GM19468 (cell line): ENCODE results near the gene GPAT2.
"Not testable (repeated sequence)": the region's sequence is repeated elsewhere in the genome, so short reads cannot be mapped to it uniquely, and the experiment has no call there.

Experiments
- ATAC-seq: cut with Tn5 transposase; IDR thresholded peaks from one replicate; pipeline ENCODE4 v1.9.1; 2021; ENCODE audit warnings: mild to moderate bottlenecking, moderate library complexity, moderate number of reproducible peaks; ENCODE audit not compliant: unreplicated experiment; ENCODE audit errors: extremely low read depth

Gene GPAT2

DNA sequence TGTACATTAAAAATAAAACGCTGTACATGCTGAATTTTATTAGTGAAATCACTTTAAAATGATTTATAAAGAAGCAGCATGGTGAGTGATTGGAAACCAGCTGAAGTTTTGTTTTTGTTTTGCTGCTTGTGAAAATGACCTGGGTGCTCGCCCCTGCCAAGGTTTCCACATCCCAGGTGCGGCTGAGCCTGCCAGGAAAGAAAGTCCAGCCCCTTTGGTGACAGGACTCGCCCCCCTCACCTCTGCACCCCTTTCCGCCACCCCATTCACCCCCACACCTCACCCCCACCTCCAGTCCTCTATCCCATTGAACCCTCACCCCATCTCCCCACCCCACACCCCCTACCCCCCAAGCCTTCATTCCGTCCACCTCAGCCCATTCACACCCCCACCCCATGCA, 43.8 kb downstream of the GPAT2 start:
- not testable (repeated sequence) for ATAC-seq
